HAP-1 (cell line): ENCODE results near the gene NUDT13.

Experiments used
- DNase-seq, 2 experiments: peaks; one replicate each; pipeline ENCODE4 v3.0.0-alpha.2; 2016 to 2020; ENCODE audit warnings: low spot score in 2 of 2
- H3K27me3 ChIP-seq: fragments of 250-450 bp; sonication (Bioruptor Pico); 2 replicates; pipeline ENCODE4 v1.5.1; 2020; ENCODE audit warnings: low read depth, mild to moderate bottlenecking, moderate library complexity
- H3K36me3 ChIP-seq: fragments of 250-450 bp; sonication (Bioruptor Pico); replicated peaks from 2 replicates; pipeline ENCODE4 v1.5.1; 2020; ENCODE audit warnings: mild to moderate bottlenecking
- H3K4me1 ChIP-seq: fragments of 250-450 bp; sonication (Bioruptor Pico); 2 replicates; pipeline ENCODE4 v1.5.1; 2020; ENCODE audit warnings: mild to moderate bottlenecking
- H3K4me3 ChIP-seq: fragments of 250-450 bp; sonication (Bioruptor Pico); 2 replicates; pipeline ENCODE4 v1.5.1; 2020; ENCODE audit warnings: mild to moderate bottlenecking, moderate library complexity
- H3K9me3 ChIP-seq: fragments of 250-450 bp; sonication (Bioruptor Pico); 2 replicates; pipeline ENCODE4 v1.5.1; 2020; ENCODE audit warnings: mild to moderate bottlenecking, moderate library complexity
- in situ Hi-C: fragments of 300-500 bp; cut with MboI; formaldehyde crosslinking; loops from 3 replicates; pipeline ENCODE4 v1.14.3; 2020; ENCODE audit warnings: low sequenced_read_pairs, inconsistent platforms, mixed read lengths

NUDT13 gene

GRCh38 chr10:73110345-73110849, at the start of gene NUDT13:
Gene NUDT13, plus strand, starts transcription at chr10:73110455. Its CDS starts 3,911 bp downstream, at chr10:73114366.
- H3K4me1 ChIP-seq, result peaks cover 6% of the 10 kb centered on the region; the same call in 1 of the 2 replicates
- H3K27me3 ChIP-seq, result no peaks in the 10 kb centered on the region
- no peaks in the 10 kb centered on the region; the same call in 1 of the 2 replicates for H3K9me3 ChIP-seq
- peak within 1 kb of the TSS; percentile 29 for H3K4me3 ChIP-seq
- in situ Hi-C loops, result no loop called here
- no peaks in the 10 kb centered on the region for H3K36me3 ChIP-seq
- DNase-seq, result peak; percentile 58 to 71

GRCh38 chr10:73060738-73061635, 49.3 kb upstream of the NUDT13 start:
- Histone ChIP-seq H3K9me3 (no peaks in the 10 kb centered on the region), H3K4me3 (no peak overlapping the region), H3K36me3 (no peaks in the 10 kb centered on the region), H3K4me1 (no peaks in the 10 kb centered on the region), H3K27me3 (no peaks in the 10 kb centered on the region)
- peak in 1 of 2 experiments; percentile 59 for DNase-seq
- in situ Hi-C loops, result loop anchor here (10.0 kb wide), 1 partner anchor 696 kb away; no protein-coding TSS in a partner anchor

GRCh38 chr10:73061743-73062142, 48.5 kb upstream of the NUDT13 start:
- no peaks in the 10 kb centered on the region for H3K36me3 ChIP-seq
- in situ Hi-C loops, result loop anchor here (10.0 kb wide), 1 partner anchor 697 kb away; no protein-coding TSS in a partner anchor

GRCh38 chr10:73065441-73065840, 44.8 kb upstream of the NUDT13 start:
- no peak for DNase-seq

More at GRCh38 chr10:73061743-73062142, 48.5 kb upstream of the NUDT13 start:
- Histone ChIP-seq H3K4me1 (no peaks in the 10 kb centered on the region), H3K27me3 (no peaks in the 10 kb centered on the region), H3K4me3 (no peak overlapping the region), H3K9me3 (no peaks in the 10 kb centered on the region)
- no peak for DNase-seq

GRCh38 chr10:73073627-73074026, 36.6 kb upstream of the NUDT13 start:
- Histone ChIP-seq H3K36me3 (peaks cover 14% of the 10 kb centered on the region; the same call in 1 of the 2 replicates), H3K9me3 (no peaks in the 10 kb centered on the region), H3K4me1 (no peaks in the 10 kb centered on the region), H3K4me3 (no peak overlapping the region), H3K27me3 (no peaks in the 10 kb centered on the region)
- DNase-seq, result no peak
- in situ Hi-C loops, result no loop called here

More at GRCh38 chr10:73065441-73065840, 44.8 kb upstream of the NUDT13 start:
- peaks cover 8% of the 10 kb centered on the region for H3K36me3 ChIP-seq
- H3K4me1 ChIP-seq, result no peaks in the 10 kb centered on the region
- H3K4me3 ChIP-seq, result no peak overlapping the region
- H3K9me3 ChIP-seq, result no peaks in the 10 kb centered on the region
- H3K27me3 ChIP-seq, result no peaks in the 10 kb centered on the region
- in situ Hi-C loops, result loop anchor here (10.0 kb wide), 1 partner anchor 701 kb away; no protein-coding TSS in a partner anchor

GRCh38 chr10:73075829-73076228, 34.4 kb upstream of the NUDT13 start:
- Histone ChIP-seq H3K27me3 (no peaks in the 10 kb centered on the region), H3K4me1 (no peaks in the 10 kb centered on the region), H3K4me3 (no peak overlapping the region), H3K9me3 (no peaks in the 10 kb centered on the region), H3K36me3 (peaks cover 13% of the 10 kb centered on the region; the same call in 1 of the 2 replicates)
- no peak for DNase-seq
- in situ Hi-C loops, result no loop called here

- Histone ChIP-seq H3K4me3 (no peak overlapping the region), H3K27me3 (no peaks in the 10 kb centered on the region), H3K4me1 (no peaks in the 10 kb centered on the region), H3K9me3 (no peaks in the 10 kb centered on the region), H3K36me3 (peaks cover 9% of the 10 kb centered on the region; the same call in 1 of the 2 replicates)
- in situ Hi-C loops, result no loop called here
- DNase-seq, result no peak
Observed at GRCh38 chr10:73076360-73077183, 33.7 kb upstream of the NUDT13 start.

- Histone ChIP-seq H3K27me3 (no peaks in the 10 kb centered on the region), H3K4me3 (no peak overlapping the region), H3K36me3 (no peaks in the 10 kb centered on the region), H3K9me3 (no peaks in the 10 kb centered on the region), H3K4me1 (no peaks in the 10 kb centered on the region)
- in situ Hi-C loops, result no loop called here
- DNase-seq, result no peak
Observed at GRCh38 chr10:73079779-73080541, 30.3 kb upstream of the NUDT13 start.

GRCh38 chr10:73083221-73083620, 27.0 kb upstream of the NUDT13 start:
- no peaks in the 10 kb centered on the region for H3K36me3 ChIP-seq

GRCh38 chr10:73084209-73084608, 26.0 kb upstream of the NUDT13 start:
- no peak for DNase-seq
- H3K4me3 ChIP-seq, result no peak overlapping the region
- in situ Hi-C loops, result no loop called here
- no peaks in the 10 kb centered on the region for H3K9me3 ChIP-seq
- no peaks in the 10 kb centered on the region for H3K4me1 ChIP-seq
- H3K27me3 ChIP-seq, result no peaks in the 10 kb centered on the region
- no peaks in the 10 kb centered on the region for H3K36me3 ChIP-seq

More at GRCh38 chr10:73083221-73083620, 27.0 kb upstream of the NUDT13 start:
- Histone ChIP-seq H3K9me3 (no peaks in the 10 kb centered on the region), H3K4me3 (no peak overlapping the region), H3K27me3 (no peaks in the 10 kb centered on the region), H3K4me1 (no peaks in the 10 kb centered on the region)
- no peak for DNase-seq
- in situ Hi-C loops, result no loop called here

- Histone ChIP-seq H3K4me1 (no peaks in the 10 kb centered on the region), H3K4me3 (no peak overlapping the region), H3K9me3 (no peaks in the 10 kb centered on the region), H3K27me3 (no peaks in the 10 kb centered on the region), H3K36me3 (no peaks in the 10 kb centered on the region)
- DNase-seq, result no peak
- in situ Hi-C loops, result no loop called here
Observed at GRCh38 chr10:73086816-73087215, 23.4 kb upstream of the NUDT13 start.

GRCh38 chr10:73088304-73088703, 22.0 kb upstream of the NUDT13 start:
- Histone ChIP-seq H3K27me3 (no peaks in the 10 kb centered on the region), H3K9me3 (no peaks in the 10 kb centered on the region), H3K4me3 (no peak overlapping the region), H3K4me1 (no peaks in the 10 kb centered on the region), H3K36me3 (no peaks in the 10 kb centered on the region)
- no peak for DNase-seq
- in situ Hi-C loops, result no loop called here

- Histone ChIP-seq H3K9me3 (no peaks in the 10 kb centered on the region), H3K27me3 (no peaks in the 10 kb centered on the region), H3K36me3 (no peaks in the 10 kb centered on the region), H3K4me3 (no peak overlapping the region), H3K4me1 (peaks cover 8% of the 10 kb centered on the region; the same call in 1 of the 2 replicates)
- in situ Hi-C loops, result no loop called here
- DNase-seq, result no peak
Observed at GRCh38 chr10:73092830-73093229, 17.4 kb upstream of the NUDT13 start.
